Measurements from ENCODE around the gene PPP1R1B. TPM values are rescaled to one million over a fixed set of nuclear protein-coding genes. Genes with fewer than 3 reads are reported as not detected.

Gene PPP1R1B
- total and polyA plus RNA-seq, 2 experiments from 2014 or later, result 3.4 to 5.4 TPM

- Histone ChIP-seq H3K79me2 (replicated peaks; ENCODE audit: insufficient read depth) (no peaks in the 10 kb centered on the region), H3K4me3 (no peak overlapping the region), H3K27me3 (ENCODE audit: insufficient read depth) (no peaks in the 10 kb centered on the region), H3K27ac (ENCODE audit: low read depth) (no peak overlapping the region), H3K4me1 (ENCODE audit: insufficient read depth) (peaks cover 11% of the 10 kb centered on the region), H3F3A (replicated peaks; ENCODE audit: low read depth) (peaks cover 14% of the 10 kb centered on the region), H4K20me1 (replicated peaks; ENCODE audit: insufficient read depth) (no peaks in the 10 kb centered on the region), H3K36me3 (ENCODE audit: insufficient read depth) (no peaks in the 10 kb centered on the region), H2AFZ (no peak overlapping the region), H3K4me2 (no peak overlapping the region), H3K9me2 (ENCODE audit: insufficient read depth) (no peaks in the 10 kb centered on the region; the same call in 1 of the 2 replicates)
- TF ChIP-seq ZNF331 (CRISPR knock-in tag; IDR thresholded peaks at IDR 0.05; ENCODE audit: low read depth) (no peak), ZNF114 (CRISPR knock-in tag; IDR thresholded peaks at IDR 0.05) (no peak), ZNF462 (CRISPR knock-in tag; IDR thresholded peaks at IDR 0.05) (no peak)
- Mint-ChIP-seq H3K27ac (no peak overlapping the region), H3K4me3 (no peak overlapping the region; the same call in 2 of the 3 replicates), H3K27me3 (ENCODE audit: insufficient read depth, low read depth, poor library complexity) (peaks cover 13% of the 10 kb centered on the region), H3K9me3 (no peaks in the 10 kb centered on the region), H3K36me3 (ENCODE audit: low read depth) (peaks cover 41% of the 10 kb centered on the region), H3K4me1 (peaks cover 21% of the 10 kb centered on the region)
- no peak for ATAC-seq
- no peak for DNase-seq (ENCODE audit: low spot score)
Measured at GRCh38 chr17:39683295-39683939, 56.7 kb downstream of the PPP1R1B start.

GRCh38 chr17:39684369-39685192, 57.8 kb downstream of the PPP1R1B start:
- no peaks in the 10 kb centered on the region for H3K27me3 ChIP-seq (ENCODE audit: insufficient read depth)
- H3K9me2 ChIP-seq (ENCODE audit: insufficient read depth), result no peaks in the 10 kb centered on the region; the same call in 1 of the 2 replicates
- peaks cover 8% of the 10 kb centered on the region for H3K4me1 ChIP-seq (ENCODE audit: insufficient read depth)
- peaks cover 20% of the 10 kb centered on the region for H3F3A ChIP-seq (replicated peaks; ENCODE audit: low read depth)
- H3K4me3 ChIP-seq, result no peak overlapping the region
- Mint-ChIP-seq H3K4me1 (peaks cover 25% of the 10 kb centered on the region), H3K4me3 (no peak overlapping the region), H3K27ac (no peak overlapping the region), H3K36me3 (ENCODE audit: low read depth) (peaks cover 41% of the 10 kb centered on the region), H3K9me3 (no peaks in the 10 kb centered on the region), H3K27me3 (ENCODE audit: insufficient read depth, low read depth, poor library complexity) (peaks cover 8% of the 10 kb centered on the region)
- no peak overlapping the region for H2AFZ ChIP-seq
- no peak overlapping the region for H3K27ac ChIP-seq (ENCODE audit: low read depth)
- H4K20me1 ChIP-seq (replicated peaks; ENCODE audit: insufficient read depth), result no peaks in the 10 kb centered on the region
- DNase-seq (ENCODE audit: low spot score) (no peak), ATAC-seq (no peak)
- H3K36me3 ChIP-seq (ENCODE audit: insufficient read depth), result no peaks in the 10 kb centered on the region
- no peak overlapping the region for H3K4me2 ChIP-seq
- no peaks in the 10 kb centered on the region for H3K79me2 ChIP-seq (replicated peaks; ENCODE audit: insufficient read depth)
- TF ChIP-seq ZNF462 (CRISPR knock-in tag; IDR thresholded peaks at IDR 0.05) (no peak), ZNF331 (CRISPR knock-in tag; IDR thresholded peaks at IDR 0.05; ENCODE audit: low read depth) (no peak)

Data from GM23338 (cell line).